CD4-positive, alpha-beta T cell treated with Interleukin-6 for 4 hours (primary cell): Measurements from ENCODE around the gene HOXA9.

Source experiments
- DNase-seq: peaks from one replicate; pipeline ENCODE4 v3.0.0-alpha.2; 2020; ENCODE audit warnings: mixed read lengths

Gene HOXA9

GRCh38 chr7:27141137-27141922 is 24.0 kb downstream of the HOXA9 start:
- DNase-seq, result no peak

DNA sequence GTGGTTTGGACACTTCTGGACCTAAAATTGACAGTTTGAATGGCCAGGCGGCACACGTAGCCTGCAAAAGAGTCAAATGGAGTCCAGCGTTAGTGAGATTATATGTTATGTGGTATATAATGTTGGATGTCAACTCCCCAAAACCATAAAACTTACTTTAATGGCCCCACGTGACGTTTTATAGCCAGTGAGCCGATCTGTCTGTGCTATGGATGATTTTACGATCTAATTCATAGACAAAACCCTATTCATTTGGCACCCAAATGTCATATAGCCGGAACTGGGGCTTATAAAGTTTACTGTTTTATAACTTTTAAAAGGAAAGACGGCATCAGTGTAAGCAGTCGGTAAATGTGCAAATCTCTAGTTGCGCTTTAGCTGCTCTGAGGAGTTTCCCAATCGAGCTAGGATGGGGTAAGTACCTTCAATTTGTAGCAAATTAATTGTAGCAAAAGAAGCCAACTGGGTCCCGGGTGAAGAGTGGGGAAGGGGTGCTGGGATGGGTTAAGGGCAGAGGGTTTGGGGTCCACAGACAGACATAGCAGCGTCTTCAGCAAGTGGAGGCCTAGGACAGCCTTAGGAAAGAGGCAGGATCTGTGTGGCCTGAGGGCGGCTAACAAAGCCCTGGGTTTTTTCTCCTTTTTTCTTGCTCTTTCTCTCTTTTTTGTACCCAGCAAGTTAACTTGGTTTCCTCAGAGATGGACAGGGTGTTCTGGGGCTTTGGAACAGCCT is 25.0 kb downstream of the HOXA9 start:
- no peak for DNase-seq

- DNase-seq, result no peak
Observed at GRCh38 chr7:27139334-27140125, 25.8 kb downstream of the HOXA9 start.

DNA sequence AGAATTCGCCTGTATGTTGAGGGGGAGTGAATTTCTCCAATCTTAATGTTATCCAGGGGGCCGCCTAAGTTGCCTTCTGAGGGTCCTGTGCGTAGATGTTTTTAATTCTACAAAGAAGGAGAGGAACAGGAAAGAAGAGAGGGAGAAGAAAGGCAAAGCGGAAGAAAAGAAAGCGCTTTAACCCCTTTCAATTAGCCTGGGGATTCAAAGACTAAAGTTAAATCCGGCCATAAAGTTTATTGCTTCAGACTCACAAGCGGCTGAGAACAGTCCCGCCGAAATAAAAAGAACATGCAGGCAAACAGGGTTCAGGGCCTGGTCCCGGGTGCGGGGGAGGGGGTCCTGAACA is 26.4 kb downstream of the HOXA9 start:
- DNase-seq, result no peak

DNA sequence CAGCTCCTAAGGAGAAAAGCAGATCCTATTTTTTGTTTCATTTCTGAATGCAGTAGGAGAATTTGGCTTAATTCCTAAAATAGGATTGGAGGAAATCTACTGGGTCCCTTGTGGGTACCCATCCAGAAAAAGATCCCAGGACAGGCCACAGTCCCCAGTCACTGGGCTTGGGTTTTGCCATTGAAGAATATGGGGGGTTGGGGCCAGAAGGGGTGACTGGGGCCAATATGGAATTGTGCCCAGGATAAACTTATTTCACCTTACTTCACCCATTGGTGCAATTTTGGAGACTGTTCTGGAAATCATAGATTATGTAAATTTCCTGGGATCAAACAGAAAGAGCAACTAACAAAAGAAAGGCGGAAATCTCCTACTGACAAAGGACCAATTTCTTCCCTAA is 26.9 kb downstream of the HOXA9 start:
- no peak for DNase-seq

DNA sequence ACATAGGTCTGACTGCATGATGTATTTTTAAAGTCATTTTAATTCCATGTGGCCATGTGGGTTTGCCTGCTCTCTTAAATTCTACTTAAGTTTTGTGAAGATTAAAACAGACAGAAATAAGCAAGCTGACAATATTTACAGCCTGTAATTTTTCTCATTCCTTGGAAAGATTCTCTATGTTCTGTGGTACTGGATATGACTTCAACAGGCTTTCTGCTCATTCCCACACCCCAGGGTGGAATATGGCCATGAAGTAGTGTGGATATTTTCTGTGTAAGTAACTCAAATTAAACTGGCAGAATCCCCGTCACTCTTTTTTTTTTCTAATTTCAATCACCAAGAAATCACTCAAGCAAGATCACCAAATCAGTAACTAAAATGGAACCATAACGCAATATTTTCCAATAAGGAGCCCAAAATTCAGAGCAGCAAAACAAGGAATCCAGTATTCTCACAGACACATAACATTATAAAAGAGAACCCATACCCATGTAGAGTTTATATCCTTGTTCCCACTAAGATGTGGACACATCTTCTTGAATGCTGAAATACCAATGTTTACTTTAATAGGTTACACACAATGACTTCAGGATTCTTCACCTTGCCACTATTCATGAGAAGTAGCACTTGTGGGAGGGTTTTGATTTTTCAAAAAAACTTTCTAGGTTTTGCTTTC is 27.6 kb downstream of the HOXA9 start:
- DNase-seq, result no peak

DNA sequence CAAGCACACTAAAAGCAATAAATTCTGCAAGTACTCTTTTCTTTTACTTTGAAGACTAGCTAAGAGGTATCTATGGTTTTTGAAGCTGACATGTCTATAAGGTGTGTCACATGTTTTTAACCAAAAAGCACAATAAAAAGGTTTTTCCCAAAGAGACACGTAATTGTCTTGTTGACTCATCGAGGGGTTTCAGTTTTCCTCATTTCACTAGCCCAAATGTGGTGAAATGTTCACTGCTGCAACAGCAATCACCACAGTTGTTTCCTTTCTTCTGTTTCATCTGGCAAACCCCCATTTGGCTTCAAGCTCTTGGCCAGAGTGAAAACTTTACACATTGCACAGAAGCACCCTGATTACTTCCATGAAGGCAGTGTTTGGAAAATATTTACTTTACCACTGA is 30.9 kb downstream of the HOXA9 start:
- DNase-seq, result no peak

- DNase-seq, result no peak
Observed at GRCh38 chr7:27133409-27134231, 31.7 kb downstream of the HOXA9 start.

DNA sequence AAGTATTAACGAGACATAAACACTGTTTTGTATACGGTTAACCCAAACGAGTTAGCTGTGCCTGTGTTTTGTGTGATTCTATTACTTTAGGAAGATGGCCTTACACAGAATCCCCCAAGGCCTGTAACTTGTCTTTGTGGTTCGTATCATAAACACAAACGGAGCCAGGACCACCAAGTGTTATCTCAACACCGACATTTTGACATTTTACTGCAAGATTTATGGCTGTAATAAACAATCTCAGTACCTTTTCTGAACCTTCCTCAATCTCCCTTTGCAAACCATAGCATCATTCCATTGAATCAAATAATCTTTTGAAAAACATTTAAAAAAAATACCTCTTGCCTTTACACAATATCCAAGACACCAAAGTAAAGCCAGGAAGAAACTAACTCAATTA is 32.4 kb downstream of the HOXA9 start:
- no peak for DNase-seq

DNA sequence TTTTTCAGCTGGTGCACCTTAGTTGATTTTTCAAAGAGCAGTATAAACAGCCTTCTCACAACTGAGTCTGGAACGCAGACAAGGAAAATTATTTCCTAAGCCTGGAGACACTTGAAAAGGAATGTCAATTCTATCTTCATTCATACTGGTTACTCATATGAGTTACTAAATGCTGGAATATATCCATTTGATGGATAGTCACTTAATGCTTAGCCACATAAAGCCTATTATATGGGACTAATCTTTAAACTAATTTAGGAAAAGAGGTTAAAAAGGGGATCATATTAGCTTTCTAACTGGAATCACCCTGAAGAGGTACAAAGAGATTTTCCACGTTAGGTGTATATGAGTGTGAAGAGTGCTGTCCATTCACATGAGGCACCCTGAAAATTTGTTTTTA is 33.1 kb downstream of the HOXA9 start:
- DNase-seq, result no peak

DNA sequence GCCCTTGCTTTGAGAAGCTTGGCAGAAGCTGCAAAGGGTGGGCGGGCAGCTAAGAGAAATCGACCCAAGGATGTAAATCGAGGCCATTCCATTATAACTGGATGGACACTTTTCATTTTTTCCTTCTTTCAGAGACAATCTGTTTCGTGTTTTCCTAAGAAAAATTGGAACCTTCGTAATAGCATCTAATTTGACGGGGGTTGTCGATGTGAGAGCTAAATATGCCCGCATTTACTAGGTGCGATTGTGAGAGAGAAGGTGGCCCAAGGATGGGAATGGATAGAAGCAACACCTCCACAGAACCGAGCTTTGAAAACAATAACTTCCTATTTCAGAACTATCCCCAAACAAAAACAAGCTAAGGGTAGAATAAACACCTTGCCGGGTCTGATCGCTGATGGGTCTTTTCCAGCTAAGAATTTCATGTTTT is 33.9 kb downstream of the HOXA9 start:
- no peak for DNase-seq

- peak; percentile 85 for DNase-seq
Observed at GRCh38 chr7:27130540-27131389, 34.6 kb downstream of the HOXA9 start, which contains the start of gene HOXA4. Gene HOXA4, minus strand, starts transcription at chr7:27130757. Its CDS starts 24 bp downstream, at chr7:27130733.

DNA sequence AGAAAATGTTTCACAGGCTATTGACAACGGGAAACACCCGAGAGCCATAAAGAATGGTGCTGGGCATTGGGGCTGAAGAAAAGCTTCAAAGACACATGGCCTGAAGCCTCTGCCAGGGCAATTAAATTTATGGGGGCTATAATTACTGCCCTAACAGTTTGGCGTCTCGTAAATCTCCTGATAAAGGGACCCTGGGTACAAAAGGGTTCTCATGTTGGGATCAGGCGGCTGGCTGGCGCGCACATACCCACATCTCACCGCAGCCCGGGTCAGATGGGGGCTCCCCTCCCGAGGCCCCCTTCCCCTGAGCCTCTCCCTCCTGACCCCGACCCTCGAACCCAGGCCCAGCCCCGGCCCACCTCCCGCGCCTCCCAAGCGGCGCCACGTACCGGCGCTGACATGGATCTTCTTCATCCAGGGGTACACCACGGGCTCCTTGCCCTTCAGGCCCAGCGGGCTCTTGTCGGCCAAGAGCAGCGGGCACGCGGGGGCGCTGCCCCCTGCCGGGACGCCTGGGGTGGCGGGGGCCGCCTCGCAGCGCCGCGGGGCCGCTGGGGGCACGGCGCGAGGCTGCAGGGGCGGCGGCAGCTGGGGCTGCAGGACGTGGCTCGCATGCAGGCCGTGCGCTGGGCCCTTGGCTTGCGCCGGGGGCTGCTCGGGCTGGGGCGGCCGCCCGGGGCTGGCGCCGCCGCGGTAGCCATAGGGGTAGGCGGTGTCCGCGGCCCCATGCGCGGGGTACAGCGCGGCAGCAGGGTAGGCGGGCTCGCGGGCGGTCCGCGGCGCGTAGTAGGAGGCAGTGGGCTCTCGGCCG is 35.4 kb downstream of the HOXA9 start:
- peak; percentile 26 for DNase-seq

DNA sequence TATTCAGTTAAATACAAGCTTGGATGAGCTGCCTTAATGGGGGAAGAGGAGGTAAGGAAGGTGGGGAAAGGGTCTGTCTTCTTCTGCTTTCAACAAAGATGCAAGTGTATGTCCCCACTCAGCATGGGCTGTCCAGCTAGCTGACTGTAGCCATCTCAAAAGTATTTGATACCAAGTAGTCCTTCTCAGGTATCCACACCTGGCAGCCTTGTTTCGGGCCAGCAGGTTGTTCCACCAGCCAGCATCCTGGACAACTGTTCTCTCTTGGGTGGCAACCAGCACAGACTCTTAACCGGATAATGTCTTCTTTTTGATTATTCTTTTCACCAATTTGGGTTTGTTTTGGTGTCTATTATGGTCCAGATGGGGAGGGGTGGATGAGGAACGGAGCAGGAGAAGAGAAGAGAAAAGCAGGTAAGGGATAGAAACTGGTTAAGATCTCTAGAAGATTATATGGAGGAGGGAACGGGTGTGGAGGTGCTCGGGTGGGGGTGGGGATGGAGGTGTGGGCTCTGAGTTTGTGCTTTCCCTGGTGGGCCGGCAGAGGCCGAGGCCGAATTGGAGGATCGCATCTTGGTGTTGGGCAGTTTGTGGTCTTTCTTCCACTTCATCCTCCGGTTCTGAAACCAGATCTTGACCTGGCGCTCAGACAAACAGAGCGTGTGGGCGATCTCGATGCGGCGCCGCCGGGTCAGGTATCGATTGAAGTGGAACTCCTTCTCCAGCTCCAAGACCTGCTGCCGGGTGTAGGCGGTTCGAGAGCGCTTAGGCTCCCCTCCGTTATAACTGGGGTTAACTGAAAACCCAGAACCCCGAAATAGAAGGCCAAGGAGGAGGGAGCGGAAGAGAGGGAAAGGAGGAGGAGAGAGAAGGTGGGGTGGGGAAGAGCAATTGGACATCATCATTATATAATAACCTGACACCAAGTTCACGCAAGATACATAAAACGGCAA is 36.3 kb downstream of the HOXA9 start:
- DNase-seq, result no peak

GRCh38 chr7:27128034-27128433 is 37.3 kb downstream of the HOXA9 start:
- DNase-seq, result no peak

GRCh38 chr7:27126596-27127327 is 38.6 kb downstream of the HOXA9 start:
- DNase-seq, result no peak

DNA sequence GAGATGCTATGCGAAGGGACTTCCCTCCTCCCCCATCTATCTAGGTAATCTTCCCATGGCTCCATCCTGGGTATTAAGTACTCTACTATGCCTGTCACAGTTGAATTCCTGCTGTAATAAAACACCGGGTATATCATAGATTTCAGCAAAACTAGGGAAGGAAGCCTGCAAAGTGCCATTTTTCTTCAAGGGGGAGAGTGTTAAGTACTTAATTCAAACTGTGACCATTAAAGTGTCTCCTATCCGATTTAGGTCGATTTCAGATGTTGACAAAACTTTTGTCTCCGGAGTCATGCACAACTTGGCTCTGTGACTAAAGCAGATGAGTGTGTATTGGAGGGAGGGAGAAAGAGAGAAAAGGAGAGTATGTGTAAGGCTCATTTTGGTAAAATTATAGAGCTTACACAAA is 39.3 kb downstream of the HOXA9 start:
- DNase-seq, result no peak
